ENCODE results near the gene KIF20A. TPM values are rescaled to one million over a fixed set of nuclear protein-coding genes. Genes with fewer than 3 reads are reported as not detected.

Gene KIF20A
- total and polyA plus RNA-seq, 8 donors = 1.6 to 106 (median 42.6) TPM

DNA sequence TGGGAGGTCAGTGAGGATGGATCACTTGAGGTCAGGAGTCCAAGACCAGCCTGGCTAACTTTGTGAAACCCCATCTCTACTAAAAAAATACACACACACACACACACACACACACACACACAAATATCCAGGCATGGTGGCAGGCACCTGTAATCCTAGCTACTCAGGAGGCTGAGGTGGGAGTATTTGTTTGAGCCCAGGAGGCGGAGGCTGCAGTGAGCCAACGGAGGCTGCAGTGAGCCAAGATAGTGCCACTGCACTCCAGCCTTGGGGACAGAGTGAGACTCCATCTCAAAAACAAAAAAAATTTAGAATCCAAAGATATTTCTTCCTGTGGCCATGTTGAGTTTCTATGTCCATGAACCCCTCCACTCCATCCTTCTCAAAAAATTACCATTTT lies 55.7 kb downstream of the KIF20A start:
- Histone ChIP-seq H3K4me1 (no peaks in the 10 kb centered on the region), H3K9me3 (no peaks in the 10 kb centered on the region), H3K4me3 (no peak overlapping the region), H3K27ac (no peak overlapping the region), H3K36me3 (no peaks in the 10 kb centered on the region), H3K27me3 (peaks cover 0 to 25% of the 10 kb centered on the region in 2 donors)
- intact Hi-C loops (cut with DNase I) = no loop called here
- no peak for ATAC-seq
- TF ChIP-seq, protein P1, sequence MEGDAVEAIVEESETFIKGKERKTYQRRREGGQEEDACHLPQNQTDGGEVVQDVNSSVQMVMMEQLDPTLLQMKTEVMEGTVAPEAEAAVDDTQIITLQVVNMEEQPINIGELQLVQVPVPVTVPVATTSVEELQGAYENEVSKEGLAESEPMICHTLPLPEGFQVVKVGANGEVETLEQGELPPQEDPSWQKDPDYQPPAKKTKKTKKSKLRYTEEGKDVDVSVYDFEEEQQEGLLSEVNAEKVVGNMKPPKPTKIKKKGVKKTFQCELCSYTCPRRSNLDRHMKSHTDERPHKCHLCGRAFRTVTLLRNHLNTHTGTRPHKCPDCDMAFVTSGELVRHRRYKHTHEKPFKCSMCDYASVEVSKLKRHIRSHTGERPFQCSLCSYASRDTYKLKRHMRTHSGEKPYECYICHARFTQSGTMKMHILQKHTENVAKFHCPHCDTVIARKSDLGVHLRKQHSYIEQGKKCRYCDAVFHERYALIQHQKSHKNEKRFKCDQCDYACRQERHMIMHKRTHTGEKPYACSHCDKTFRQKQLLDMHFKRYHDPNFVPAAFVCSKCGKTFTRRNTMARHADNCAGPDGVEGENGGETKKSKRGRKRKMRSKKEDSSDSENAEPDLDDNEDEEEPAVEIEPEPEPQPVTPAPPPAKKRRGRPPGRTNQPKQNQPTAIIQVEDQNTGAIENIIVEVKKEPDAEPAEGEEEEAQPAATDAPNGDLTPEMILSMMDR (IDR thresholded peaks at IDR 0.05) = no peak
- DNase-seq = no peak

Other genes starting within 250 kb of the KIF20A start
- gene FAM13B, start 146.0 kb upstream of the KIF20A start, total RNA-seq = 10 to 100 TPM; 23.8 to 35.2 TPM
- 10 to 100 TPM; 38.3 to 53.3 (median 47.1) TPM for gene FAM13B, start 146.0 kb upstream of the KIF20A start, polyA plus RNA-seq (ENCODE audit: insufficient read length in 6 of 6)
- not detected for gene WNT8A, start 95.1 kb upstream of the KIF20A start, total RNA-seq
- not detected for gene WNT8A, start 95.1 kb upstream of the KIF20A start, polyA plus RNA-seq (ENCODE audit: insufficient read length in 6 of 6)
- gene NME5, start 39.7 kb upstream of the KIF20A start, total RNA-seq = 1 to 10 TPM; 5.9 to 7.0 TPM
- 10 to 100 TPM in 4 of 6 donors, 1 to 10 TPM in 2; 8.3 to 13.0 (median 12.2) TPM for gene NME5, start 39.7 kb upstream of the KIF20A start, polyA plus RNA-seq (ENCODE audit: insufficient read length in 6 of 6)
- gene BRD8, start 482 bp upstream of the KIF20A start, total RNA-seq = 10 to 100 TPM; 42.0 to 45.4 TPM
- gene BRD8, start 482 bp upstream of the KIF20A start, polyA plus RNA-seq (ENCODE audit: insufficient read length in 6 of 6) = 100 to 1,000 TPM; 151 to 212 (median 165) TPM
- gene CDC23, start 34.2 kb downstream of the KIF20A start, total RNA-seq = 10 to 100 TPM; 18.8 to 27.1 TPM
- gene CDC23, start 34.2 kb downstream of the KIF20A start, polyA plus RNA-seq (ENCODE audit: insufficient read length in 6 of 6) = 10 to 100 TPM; 52.6 to 62.2 (median 56.4) TPM
- gene GFRA3, start 95.5 kb downstream of the KIF20A start, total RNA-seq = 1 to 10 TPM in 1 of 2 donors, not detected in 1; 1.9 TPM
- gene GFRA3, start 95.5 kb downstream of the KIF20A start, polyA plus RNA-seq (ENCODE audit: insufficient read length in 6 of 6) = 1 to 10 TPM; 2.0 to 4.7 (median 3.5) TPM
- 1 to 10 TPM in 1 of 2 donors, under 1 TPM in 1; 0.34 to 2.0 TPM for gene CDC25C, start 152.7 kb downstream of the KIF20A start, total RNA-seq
- gene CDC25C, start 152.7 kb downstream of the KIF20A start, polyA plus RNA-seq (ENCODE audit: insufficient read length in 6 of 6) = 10 to 100 TPM in 3 of 6 donors, 1 to 10 TPM in 3; 6.2 to 14.6 (median 9.5) TPM
- 10 to 100 TPM; 23.9 to 25.0 TPM for gene FAM53C, start 159.2 kb downstream of the KIF20A start, total RNA-seq
- 10 to 100 TPM; 40.2 to 43.4 (median 42.5) TPM for gene FAM53C, start 159.2 kb downstream of the KIF20A start, polyA plus RNA-seq (ENCODE audit: insufficient read length in 6 of 6)
- gene KDM3B, start 173.6 kb downstream of the KIF20A start, total RNA-seq = 10 to 100 TPM; 47.5 to 50.4 TPM
- 10 to 100 TPM; 78.1 to 96.3 (median 81.5) TPM for gene KDM3B, start 173.6 kb downstream of the KIF20A start, polyA plus RNA-seq (ENCODE audit: insufficient read length in 6 of 6)

Measured in left lung (tissue), 10 donors.